ENCODE measurements around the gene LHX5.

LHX5 gene

GRCh38 chr12:113477171-113477841 is 5.6 kb upstream of the LHX5 start:
- DNase-seq = no peak

GRCh38 chr12:113476176-113476986 is 4.7 kb upstream of the LHX5 start:
- no peak for DNase-seq

DNA sequence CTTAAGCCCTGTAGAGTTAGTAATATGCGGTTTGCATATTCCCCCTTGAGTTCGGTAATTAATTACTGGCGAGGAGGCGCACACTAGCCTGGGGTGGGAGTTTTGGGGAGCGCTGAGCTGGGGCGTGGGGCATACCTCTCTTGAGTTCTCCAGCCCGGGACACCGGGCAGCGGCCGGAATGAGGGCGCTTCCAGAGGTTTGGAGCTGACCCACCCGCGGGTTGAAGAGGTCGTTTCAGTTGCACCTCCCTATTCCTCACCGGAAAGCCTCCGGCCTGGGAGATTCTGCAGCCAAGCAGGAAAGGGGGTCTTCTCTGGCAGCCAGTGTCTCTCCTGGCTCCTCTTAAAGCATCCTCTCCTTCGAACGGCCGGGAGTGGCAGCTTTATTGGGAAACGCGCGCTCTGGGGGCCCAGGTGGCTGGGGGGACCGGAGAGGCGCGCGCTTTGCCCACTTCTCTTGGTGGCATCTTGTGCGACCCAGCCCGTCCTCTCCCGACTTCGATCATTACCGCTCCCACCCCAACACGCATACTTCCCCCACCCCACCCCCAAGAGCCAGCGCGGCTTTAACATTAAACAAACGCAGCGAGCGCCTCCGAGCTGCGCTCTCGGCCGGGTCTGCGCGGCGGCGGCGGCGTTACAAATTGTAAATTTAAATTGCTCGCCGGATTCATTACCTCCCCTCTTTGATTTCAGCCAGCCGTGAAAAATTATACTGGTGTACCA is 3.9 kb upstream of the LHX5 start:
- DNase-seq = no peak

GRCh38 chr12:113474635-113475436 is 3.2 kb upstream of the LHX5 start:
- no peak for DNase-seq

GRCh38 chr12:113473942-113474341 is 2.3 kb upstream of the LHX5 start:
- DNase-seq = no peak

DNA sequence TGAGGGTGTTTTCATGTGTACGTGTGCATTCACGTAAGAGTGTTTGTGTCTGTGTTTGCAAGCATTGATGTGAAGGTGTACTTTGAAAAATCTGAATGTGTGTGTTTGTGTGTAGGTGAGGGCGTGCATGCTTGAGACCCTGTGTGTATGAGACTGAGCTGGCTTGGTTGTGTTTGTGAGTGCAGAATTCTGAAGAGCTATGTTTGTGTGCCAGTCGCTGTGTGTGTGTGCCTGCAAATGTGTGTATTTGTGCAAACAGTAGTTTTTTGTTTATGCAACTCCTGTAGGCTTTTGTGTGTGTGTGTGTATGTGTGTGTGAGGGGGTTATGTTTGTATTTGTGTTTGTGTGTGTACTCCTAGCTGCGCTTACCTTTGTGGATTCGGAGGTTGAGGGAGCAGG is 1.7 kb upstream of the LHX5 start:
- no peak for DNase-seq

- no peak for DNase-seq
Observed at GRCh38 chr12:113472191-113473121, 785 bp upstream of the LHX5 start.

- no peak for DNase-seq
Observed at GRCh38 chr12:113470871-113471618, 626 bp downstream of the LHX5 start.

DNA sequence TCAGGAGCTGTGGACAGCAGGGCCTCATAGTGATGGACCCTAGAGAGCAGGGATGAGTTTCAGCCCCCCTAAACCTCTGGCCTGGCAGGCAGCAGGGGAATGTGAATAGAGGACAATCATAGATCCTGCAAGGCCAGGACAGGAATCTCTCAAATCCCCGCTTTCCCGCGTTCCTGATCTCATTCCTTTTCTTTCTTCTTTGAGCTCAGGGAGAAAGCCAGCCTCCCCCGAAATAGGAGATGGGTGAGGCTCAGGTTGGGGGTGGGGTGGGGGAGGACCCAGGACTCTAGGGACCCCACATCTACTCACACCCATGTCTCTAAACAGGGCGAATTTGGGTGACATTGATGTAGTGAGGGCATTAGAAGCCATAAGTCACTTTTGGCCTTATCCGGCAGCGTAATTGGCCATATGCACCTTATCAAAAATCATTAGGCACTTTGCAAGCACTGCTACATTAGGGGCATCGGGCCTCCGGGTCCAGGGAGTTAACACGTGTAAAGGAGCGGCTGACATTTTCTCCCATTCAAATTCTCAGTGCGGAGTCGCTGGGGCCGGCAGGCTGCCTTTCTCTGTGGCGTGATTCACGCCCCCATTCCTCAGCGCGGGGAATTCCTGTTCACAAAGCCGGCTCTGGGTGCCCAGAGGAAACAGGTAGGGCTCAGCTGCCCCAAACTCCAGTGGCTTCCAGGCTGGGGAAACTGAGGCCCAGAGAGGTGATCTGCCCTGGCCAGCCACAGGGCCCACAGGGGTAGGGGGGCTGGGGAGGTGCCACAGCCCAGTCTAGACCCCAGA is 1.5 kb downstream of the LHX5 start:
- no peak for DNase-seq

- no peak for DNase-seq
Observed at GRCh38 chr12:113469224-113469948, 2.3 kb downstream of the LHX5 start.

DNA sequence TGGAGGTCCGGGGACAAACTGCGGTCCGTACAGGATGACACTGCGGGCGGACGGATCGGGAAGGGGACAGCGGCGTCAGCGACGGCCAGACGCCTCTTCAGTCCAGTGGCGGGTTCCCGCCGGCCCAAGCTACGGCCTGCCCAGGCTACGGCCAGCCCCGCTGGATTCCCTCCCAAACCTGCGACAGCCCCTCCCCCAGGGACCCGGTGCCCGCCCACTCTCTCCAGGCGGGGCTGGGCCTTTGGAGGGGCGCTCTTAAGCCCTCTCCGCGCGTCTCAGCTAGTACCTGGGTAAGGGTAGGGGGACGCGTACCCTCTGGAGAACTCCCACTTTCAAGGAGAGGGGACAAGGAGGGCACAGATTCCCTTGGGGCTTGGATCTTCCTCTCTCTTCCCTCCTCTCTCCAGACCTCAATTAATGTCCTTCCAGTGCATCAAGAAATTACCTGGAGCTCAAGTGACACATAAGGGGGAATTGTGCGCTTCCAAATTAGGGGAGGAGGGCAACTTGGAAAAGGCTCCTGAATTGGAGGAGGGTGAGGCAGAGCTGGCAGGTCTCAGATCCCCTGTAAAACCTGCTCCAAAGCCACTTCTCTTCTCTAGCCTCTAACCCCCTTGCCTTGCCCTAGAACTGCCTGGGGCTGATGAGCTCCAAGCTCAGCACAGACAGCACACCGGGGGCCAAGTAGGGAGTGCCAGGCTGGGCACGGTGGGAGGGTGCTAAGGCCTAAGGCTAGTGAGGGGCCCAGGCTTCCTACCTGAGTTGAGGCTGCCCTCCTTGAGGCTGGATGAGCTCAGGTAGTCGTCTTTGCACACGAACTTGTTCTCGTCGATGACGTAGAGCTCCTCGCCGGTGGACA is 3.1 kb downstream of the LHX5 start:
- DNase-seq = no peak

GRCh38 chr12:113467502-113468364 is 3.9 kb downstream of the LHX5 start:
- no peak for DNase-seq

DNA sequence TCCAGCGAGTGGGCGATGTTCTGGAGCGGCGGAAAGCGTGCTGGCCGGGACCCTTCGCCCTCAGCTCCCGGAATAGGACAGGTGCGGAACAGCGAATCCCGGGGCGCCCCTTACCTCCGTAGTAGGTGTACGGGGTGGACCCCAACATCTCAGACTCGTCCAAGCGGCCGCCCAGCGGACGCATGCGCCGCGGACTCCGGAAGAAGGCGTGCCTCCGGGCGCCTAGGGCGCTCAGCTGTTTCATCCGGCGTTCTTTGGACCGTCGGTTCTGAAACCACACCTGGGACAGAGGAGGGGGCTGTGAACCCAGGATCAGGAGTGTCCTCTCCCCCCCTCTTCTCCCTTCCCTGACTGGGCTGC is 4.5 kb downstream of the LHX5 start:
- DNase-seq = no peak

DNA sequence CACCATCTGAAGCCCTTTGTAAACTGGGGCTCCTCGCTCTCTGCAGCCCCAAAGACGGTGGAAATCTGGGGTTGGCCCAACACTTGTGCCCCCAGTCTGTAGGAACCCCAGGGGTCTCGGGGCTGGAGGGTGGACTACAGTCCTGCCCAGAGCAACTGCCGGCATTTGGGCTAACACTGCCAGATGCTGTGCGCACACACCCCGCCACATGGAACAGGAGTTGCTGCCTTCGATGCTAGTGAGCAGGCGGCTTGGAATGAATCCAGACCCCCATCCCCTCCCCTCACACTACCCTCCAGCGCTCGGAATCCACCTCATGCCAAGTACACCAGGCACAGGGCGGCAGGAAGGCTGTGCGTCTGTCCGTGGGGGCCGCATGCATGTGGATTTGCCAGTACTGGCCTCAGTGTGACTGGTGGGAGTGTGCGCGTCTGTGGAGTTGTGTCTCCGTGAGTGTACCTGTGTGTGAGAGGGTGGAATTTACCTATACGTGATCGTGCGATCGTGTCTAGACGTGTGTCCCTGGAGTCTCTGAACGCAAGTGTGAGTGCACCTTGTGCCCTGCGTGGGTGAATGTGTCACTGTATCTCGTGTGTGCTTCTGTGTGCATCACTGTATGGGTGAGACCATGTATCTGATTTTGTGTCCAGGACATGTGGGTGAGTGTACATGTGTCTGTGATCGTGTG is 5.1 kb downstream of the LHX5 start:
- no peak for DNase-seq

DNA sequence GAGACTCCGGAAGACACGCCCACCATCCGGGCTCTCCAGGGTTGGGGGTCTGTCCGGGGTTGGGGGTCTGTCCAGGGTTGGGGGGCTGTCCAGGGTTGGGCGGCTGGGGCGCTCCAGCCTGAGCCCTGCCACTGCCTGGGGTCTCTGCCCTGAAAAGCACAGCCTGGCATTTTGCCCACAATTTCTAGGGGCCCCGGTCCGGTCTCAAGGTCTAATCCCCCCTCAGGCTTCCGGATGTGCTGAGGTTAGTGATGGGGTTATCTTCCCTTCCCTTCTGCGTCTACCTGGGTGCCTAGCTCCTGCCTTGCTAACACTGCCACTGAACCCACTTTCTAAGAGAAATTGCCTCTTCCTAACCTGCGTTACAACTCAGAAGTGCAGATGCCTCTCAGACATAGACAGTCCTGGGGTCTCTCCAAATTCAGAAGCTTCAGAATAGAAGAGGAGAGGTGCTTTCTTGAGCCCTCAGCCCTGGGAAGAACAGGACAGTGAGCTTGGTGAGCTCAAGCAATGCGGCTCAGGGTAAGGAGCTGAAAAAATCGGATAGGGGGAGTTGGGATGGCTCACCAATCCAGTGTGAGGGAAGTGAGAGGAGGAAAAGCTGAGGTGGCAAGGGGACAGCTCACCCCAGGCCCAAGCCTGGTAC is 5.7 kb downstream of the LHX5 start:
- no peak for DNase-seq
